Measurements from ENCODE around the gene TMED10. TPM values are rescaled to one million over a fixed set of nuclear protein-coding genes. Genes with fewer than 3 reads are reported as not detected.

Gene TMED10
- total RNA-seq, result 380 and 409 TPM in 2 replicates
- long read RNA-seq, full-length matches to known transcripts, result 763 of 840 reads
- long read RNA-seq, partial matches to known transcripts, result 3 of 840 reads
- long read RNA-seq, other reads (novel, unspliced or antisense), result 74 of 840 reads

- peak within 1 kb of the TSS; percentile 97 for H3K4me3 Mint-ChIP-seq (ENCODE audit: unreplicated experiment)
- DNase-seq (ENCODE audit: extremely low spot score, unreplicated experiment), result peak; percentile 95
- H3K9me3 Mint-ChIP-seq (ENCODE audit: unreplicated experiment), result no peaks in the 10 kb centered on the region
- H3K36me3 Mint-ChIP-seq (ENCODE audit: unreplicated experiment), result no peaks in the 10 kb centered on the region
- peak within 1 kb of the TSS; percentile 98 for H3K27ac Mint-ChIP-seq (ENCODE audit: unreplicated experiment)
- peak; percentile 10 for TF ChIP-seq CTCF (IDR thresholded peaks at IDR 0.05)
- H3K4me1 Mint-ChIP-seq (ENCODE audit: unreplicated experiment), result peaks cover 24% of the 10 kb centered on the region
- no peaks in the 10 kb centered on the region for H3K27me3 Mint-ChIP-seq (ENCODE audit: unreplicated experiment)
Observed at GRCh38 chr14:75176142-75176820, at the start of gene TMED10. Gene TMED10, minus strand, starts transcription at chr14:75176612. Its CDS starts 33 bp downstream, at chr14:75176579.

- Mint-ChIP-seq H3K4me1 (ENCODE audit: unreplicated experiment) (peaks cover 15% of the 10 kb centered on the region), H3K36me3 (ENCODE audit: unreplicated experiment) (no peaks in the 10 kb centered on the region), H3K4me3 (ENCODE audit: unreplicated experiment) (no peak overlapping the region), H3K9me3 (ENCODE audit: unreplicated experiment) (no peaks in the 10 kb centered on the region), H3K27me3 (ENCODE audit: unreplicated experiment) (peaks cover 2% of the 10 kb centered on the region), H3K27ac (ENCODE audit: unreplicated experiment) (no peak overlapping the region)
- no peak for TF ChIP-seq CTCF (IDR thresholded peaks at IDR 0.05)
- DNase-seq (ENCODE audit: extremely low spot score, unreplicated experiment), result no peak
Observed at GRCh38 chr14:75224561-75224960, 48.1 kb upstream of the TMED10 start.

- Mint-ChIP-seq H3K4me3 (ENCODE audit: unreplicated experiment) (no peak overlapping the region), H3K27me3 (ENCODE audit: unreplicated experiment) (no peaks in the 10 kb centered on the region)
Observed at GRCh38 chr14:75223664-75224154, 47.3 kb upstream of the TMED10 start.

GRCh38 chr14:75222208-75222701, 45.8 kb upstream of the TMED10 start:
- Mint-ChIP-seq H3K36me3 (ENCODE audit: unreplicated experiment) (no peaks in the 10 kb centered on the region), H3K4me3 (ENCODE audit: unreplicated experiment) (no peak overlapping the region), H3K27me3 (ENCODE audit: unreplicated experiment) (no peaks in the 10 kb centered on the region), H3K4me1 (ENCODE audit: unreplicated experiment) (peaks cover 15% of the 10 kb centered on the region), H3K27ac (ENCODE audit: unreplicated experiment) (peak overlapping the region; percentile 47), H3K9me3 (ENCODE audit: unreplicated experiment) (no peaks in the 10 kb centered on the region)
- TF ChIP-seq CTCF (IDR thresholded peaks at IDR 0.05), result no peak
- no peak for DNase-seq (ENCODE audit: extremely low spot score, unreplicated experiment)

More at GRCh38 chr14:75223664-75224154, 47.3 kb upstream of the TMED10 start:
- no peak for DNase-seq (ENCODE audit: extremely low spot score, unreplicated experiment)
- Mint-ChIP-seq H3K36me3 (ENCODE audit: unreplicated experiment) (no peaks in the 10 kb centered on the region), H3K4me1 (ENCODE audit: unreplicated experiment) (peaks cover 15% of the 10 kb centered on the region), H3K27ac (ENCODE audit: unreplicated experiment) (no peak overlapping the region), H3K9me3 (ENCODE audit: unreplicated experiment) (no peaks in the 10 kb centered on the region)
- TF ChIP-seq CTCF (IDR thresholded peaks at IDR 0.05), result no peak

GRCh38 chr14:75221797-75222196, 45.4 kb upstream of the TMED10 start:
- Mint-ChIP-seq H3K36me3 (ENCODE audit: unreplicated experiment) (no peaks in the 10 kb centered on the region), H3K27ac (ENCODE audit: unreplicated experiment) (peak overlapping the region; percentile 47), H3K27me3 (ENCODE audit: unreplicated experiment) (no peaks in the 10 kb centered on the region), H3K4me3 (ENCODE audit: unreplicated experiment) (no peak overlapping the region), H3K9me3 (ENCODE audit: unreplicated experiment) (no peaks in the 10 kb centered on the region), H3K4me1 (ENCODE audit: unreplicated experiment) (peaks cover 15% of the 10 kb centered on the region)
- TF ChIP-seq CTCF (IDR thresholded peaks at IDR 0.05), result no peak
- DNase-seq (ENCODE audit: extremely low spot score, unreplicated experiment), result no peak
